OCI-LY1 (cell line): ENCODE data around the gene RRAGD.

Source experiments
- CTCF ChIP-seq: fragments of 200-600 bp; sonication (generic), shearing (Covaris generic); IDR thresholded peaks from 2 replicates; pipeline ENCODE4 v1.5.1; 2017; ENCODE audit warnings: mild to moderate bottlenecking, antibody characterized with exemption, low read length, moderate library complexity, mixed read lengths
- EZH2 ChIP-seq: fragments of 200-600 bp; sonication (generic), shearing (Covaris generic); IDR thresholded peaks from 2 replicates; pipeline ENCODE4 v1.8.0; 2017; ENCODE audit warnings: borderline replicate concordance, mixed run types, mild to moderate bottlenecking, antibody characterized with exemption, low read length, moderate library complexity, mixed read lengths

- no peak for TF ChIP-seq CTCF
- TF ChIP-seq EZH2, result no peak
These were observed 1.8 kb downstream of the RRAGD start for GRCh38 chr6:89410231-89410761.
